GM04503 (cell line): ENCODE measurements around the gene CHDH.

Source experiments
- DNase-seq: peaks from one replicate; pipeline ENCODE4 v3.0.0-alpha.2; 2012; ENCODE audit warnings: low read depth

Gene CHDH

DNA sequence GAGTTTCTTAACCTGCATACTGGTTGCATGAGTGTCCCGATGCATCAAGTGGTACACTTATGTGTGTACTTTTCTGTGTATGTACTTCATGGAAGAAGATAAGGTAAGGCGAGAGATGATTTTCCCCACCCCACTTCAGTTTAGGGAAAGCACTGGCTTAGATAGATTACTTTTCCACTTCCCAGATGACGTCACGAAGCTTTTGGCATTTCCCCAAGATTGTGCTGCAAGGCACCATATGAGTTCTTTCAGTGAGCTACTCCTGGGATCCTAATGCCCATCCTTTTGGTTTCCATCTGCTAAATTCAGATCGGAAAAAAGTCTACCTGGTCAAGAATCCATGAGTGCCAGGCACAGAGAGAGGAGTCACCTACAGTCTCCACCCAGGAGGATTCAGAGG, 4.7 kb upstream of the CHDH start:
- no peak for DNase-seq

DNA sequence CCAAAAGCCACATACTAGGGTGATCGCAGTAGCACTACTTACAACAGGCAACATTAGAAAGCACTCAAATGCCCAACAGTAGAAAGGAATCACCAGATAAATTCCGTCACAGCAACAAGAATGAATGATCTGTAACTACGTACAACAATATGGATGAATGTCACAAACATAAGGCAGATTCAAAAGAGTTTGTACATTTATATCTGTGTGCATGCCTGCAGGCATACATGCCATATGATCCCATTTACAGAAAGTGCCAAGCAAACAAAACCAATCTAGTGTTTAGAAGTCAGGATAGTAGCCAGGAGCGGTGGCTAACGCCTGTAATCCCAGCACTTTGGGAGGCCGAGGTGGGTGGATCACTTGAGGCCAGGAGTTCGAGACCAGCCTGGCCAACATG, 3.7 kb upstream of the CHDH start:
- no peak for DNase-seq

DNA sequence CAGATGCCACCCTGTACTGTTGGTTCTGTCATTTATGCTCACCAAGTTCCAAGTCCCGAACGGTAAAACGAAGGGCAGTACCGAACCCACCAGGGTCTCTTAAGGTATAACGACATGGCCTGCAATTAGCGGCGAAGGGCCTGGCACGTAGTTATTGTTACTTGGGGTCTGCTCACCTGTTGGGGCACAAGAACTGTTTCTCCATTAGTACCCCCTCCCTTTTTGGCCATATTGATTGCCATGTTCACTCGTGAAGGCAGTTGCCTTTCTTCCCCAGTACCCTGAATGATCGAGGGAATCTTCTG, 584 bp upstream of the CHDH start:
- DNase-seq = no peak

DNA sequence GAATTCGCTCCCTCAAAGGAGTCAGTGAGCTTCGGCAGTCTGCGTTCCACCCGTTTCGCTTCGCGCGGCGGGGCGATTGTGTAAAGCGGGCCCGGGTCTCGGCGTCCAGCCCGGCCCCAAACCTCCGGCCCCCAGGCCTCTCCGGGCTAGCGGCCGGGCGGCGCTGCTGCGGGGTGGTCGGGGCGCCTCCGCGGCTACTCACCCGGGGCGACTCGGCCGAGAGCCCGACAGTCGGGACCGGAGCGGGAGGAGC, 412 bp downstream of the CHDH start:
- no peak for DNase-seq

DNA sequence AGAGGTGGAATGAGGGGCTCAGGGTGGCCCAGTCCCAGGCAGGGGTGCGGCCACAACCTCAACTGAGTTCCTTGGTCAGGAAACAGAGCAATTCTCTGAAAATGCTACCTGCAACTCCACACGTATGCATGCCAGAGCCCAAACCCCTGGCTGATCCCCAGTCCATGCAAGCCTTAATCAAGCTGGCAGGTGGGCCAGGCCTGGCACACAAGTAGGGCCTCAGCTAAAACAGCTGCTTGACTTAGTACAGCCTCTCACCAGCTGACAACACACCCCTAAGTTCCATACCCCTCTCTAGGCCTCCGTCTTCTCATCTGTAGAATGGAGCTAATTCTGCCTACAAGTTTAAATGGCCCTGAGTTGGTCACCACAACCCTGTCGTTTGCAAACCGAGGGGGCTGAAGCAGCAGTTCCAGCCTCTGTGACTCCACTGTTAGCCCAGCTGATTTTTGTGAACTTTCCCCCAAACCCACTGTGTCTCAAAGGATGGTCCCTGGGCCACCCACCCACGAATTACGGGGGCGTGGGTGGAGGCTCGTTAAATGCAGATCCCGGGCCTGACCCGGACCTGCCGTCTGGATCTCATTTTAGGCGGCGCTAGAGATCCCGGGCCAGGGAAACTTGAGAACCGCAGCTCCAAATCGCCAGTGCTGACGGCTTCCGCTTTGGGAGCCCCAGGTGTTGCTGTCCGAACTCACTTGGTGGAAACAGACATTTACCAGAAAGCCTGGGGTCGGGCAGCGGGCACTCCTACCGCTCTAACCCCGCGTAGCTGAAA, 927 bp downstream of the CHDH start:
- DNase-seq = no peak

DNA sequence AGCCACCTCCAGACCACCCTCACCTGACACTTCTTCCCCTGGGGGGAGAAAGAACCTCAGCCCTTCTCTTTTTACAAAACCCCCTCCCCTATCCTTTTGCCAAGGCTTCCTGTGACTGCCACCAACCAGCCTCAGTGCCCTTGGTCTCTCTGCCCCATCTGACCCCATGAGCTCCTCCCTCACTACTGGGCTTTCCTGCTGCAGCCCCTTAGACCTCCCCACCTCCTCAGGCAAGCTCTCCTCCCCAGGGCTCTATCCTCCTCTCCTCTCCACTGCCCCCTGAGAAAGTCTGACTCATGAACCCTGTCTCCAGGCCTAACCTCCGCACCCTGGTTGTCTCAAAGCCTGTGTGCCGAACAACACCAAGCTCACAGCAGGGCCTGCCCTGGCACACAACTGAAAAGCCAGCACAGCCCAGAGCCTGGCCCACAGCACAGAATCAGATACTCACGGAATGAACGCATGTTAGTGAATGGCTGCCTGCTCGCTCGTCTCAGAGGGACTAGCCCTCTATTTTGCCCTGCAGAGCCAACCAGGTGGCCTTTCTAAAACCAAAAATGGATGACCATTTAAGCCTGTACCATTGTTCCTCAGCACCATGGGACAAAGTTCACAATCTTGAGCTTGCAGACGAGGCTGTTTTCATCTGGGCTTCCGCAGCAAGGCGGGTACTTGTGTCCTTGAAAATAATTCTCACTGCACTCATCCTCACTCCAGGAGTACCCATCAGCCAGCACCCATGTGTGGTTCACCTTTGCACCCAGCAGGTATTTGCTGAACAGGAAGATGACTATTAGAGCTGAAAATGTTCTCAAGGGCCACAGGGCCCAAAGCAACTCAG, 1.7 kb downstream of the CHDH start:
- no peak for DNase-seq

DNA sequence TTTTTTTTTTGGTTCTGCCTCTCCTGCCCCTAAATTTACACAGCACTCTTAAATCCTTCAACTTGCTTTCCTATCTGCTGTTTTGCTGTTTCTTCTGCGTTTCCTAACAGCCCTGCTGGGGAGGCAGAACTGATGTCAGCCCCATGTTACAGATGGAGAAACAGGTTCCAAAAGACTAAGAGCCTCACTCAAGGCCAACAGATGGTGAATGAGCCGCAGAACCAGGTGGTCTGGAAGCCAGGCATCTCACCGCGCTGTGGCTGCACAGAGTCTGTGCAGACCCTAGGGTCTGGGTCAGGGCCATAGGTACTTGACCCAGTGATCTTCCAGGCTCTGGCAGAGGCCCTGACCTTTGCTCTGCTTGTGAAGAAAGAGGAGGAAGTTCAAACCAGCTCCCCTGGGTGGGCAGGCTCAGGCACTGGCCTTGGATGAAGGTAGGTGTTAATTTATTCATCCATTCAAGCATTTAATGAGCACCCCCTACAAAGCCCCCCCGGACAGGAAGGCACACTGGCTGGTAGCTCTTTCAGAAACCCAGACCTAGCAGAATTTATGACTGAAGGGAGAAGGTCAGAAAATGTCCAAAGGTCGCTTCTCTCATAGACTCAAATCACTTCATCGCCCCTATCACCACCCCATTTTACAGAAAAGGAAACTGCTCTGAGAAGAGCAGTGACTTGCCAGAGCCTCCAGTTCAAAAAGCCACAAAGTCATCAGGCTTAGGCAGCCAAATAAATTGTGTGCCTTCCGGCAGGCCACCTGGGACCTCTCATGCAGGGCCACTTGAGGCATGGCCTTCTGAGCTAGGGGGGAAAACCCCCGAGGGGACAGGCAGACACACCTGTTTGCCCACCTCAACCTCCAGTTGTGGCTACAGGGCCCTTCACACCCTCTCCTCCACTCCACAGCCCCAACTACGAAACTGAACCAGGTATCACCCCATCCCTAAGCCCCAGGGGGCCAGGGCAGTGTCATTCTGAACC, 2.7 kb downstream of the CHDH start:
- DNase-seq = no peak

DNA sequence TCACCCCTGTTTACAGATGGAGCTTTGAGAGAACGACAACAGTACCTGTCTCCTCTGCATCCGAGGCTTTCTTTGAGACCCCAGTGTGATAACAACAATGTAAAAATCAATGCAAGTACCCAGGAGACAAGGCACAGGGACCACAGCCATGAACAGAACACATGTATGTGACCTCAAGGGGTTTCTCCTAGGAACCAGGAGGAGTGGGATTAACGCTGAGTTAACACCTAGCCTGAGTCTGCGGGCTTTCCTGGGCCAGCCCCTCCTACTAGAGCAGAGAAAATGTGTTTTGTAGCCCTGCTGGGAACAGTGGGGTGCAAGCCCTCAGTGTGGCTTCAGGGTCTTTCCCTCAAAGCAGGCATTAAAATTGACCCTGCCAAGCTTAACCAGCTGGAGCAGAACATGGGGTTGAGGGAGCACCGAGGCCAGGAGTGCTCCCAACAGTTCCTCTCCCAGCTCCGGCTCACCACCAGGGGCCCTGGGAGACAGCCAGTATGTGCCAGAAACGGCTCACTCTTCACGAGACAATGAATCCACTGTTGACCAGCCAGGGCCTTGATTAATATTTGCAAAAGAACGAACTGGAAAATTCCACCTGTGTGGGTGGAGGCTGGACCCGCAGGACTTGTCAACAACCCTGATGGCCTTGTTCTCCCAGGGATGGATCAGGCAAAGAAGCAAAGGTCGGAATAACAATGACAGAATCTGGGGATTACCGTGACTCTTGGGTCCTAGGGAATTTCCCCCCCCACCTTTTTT, 3.6 kb downstream of the CHDH start:
- no peak for DNase-seq

DNA sequence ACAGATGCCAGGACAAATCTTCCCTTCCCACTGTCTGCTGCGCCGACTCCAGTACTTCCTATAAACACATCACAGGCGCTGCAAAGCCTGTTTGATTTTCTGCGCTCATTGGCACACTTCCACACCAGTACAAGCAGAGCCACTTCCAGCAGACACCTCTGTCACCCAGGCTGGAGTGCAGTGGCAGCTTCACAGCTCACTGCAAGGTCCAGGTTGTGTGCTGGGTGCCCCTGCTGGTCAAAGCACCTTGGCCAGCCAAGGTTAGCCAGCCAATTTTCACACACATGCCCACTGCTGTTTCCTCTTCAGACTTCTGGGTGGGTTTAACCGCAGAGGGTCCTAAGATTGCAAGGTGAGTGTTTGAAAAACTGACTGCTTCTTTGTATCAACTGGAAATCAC, 4.9 kb downstream of the CHDH start:
- no peak for DNase-seq

DNA sequence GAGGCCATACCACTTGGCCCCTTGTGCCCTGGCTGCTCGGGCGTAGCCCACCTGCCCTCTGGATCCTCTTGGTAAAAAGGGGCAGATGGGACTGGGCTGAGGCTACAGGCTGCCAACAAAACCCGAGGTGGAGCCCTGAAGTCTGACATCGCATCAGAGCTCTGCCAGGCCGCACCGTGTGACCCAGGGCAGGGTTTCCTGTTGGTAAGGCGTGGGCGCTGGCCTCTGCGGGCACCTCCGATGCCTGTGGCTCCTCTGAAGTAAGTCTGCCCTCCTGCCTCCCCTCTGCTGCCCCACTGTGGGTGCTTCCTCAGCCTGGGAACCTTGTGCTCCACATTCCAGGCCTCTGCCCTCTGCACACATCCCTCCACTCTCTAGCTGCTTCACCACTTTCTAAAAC, 8.9 kb downstream of the CHDH start:
- DNase-seq = no peak

DNA sequence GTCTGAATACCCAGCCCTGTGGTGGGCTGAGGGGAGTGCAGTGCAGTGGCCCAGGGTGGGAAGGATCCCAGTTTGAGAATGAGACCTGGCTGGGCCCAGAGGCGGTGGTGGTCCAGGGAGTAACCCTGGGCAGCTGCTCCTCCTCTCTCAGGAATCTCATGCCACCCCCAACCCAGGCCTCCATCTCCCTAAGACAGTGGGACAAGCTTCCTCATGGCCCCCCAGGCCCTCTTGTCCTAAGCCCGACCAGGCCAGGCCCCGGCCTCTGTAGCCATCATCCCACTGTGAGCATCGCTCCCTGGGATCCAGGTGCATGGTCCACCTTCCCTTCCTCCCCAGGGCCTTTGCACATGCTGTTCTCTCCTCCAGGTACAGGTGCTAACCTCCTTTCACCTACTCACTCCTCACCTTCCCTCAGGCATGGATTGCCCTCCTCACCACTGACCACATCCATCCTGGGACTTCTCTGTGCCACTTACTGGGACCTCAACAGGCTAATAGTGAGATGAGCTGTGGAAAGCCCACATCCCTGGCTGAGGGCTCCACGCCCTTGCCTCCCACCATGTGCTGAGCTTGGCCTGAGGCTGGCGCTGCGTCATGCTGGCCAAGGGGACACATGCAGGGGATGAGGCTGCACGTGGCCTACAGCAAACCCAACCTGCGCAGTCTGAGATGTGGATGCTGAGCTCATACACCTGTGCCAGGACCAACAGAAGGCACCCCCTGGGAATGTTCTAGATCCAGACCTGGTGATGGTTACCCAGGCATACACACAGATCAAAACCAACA, 9.9 kb downstream of the CHDH start:
- no peak for DNase-seq

DNA sequence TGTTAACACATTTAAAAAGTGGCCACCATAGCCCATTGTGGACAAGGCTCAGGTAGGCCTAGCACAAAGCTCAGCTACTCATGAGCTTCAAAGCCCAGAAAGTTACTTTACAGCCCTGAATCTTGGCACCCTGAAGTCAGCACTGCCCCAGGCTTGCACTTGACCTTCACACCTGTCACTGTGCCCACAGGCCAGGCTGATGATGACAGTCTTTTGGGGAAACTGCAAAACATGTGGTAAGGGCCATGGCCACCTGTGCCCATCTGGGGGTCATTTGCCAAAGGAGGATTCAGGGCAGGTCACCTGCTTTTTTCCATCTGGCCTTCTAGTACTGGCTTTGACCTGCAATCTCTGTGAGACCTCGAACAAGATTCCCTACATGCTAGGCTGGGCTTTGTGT, 11.0 kb downstream of the CHDH start:
- no peak for DNase-seq

DNA sequence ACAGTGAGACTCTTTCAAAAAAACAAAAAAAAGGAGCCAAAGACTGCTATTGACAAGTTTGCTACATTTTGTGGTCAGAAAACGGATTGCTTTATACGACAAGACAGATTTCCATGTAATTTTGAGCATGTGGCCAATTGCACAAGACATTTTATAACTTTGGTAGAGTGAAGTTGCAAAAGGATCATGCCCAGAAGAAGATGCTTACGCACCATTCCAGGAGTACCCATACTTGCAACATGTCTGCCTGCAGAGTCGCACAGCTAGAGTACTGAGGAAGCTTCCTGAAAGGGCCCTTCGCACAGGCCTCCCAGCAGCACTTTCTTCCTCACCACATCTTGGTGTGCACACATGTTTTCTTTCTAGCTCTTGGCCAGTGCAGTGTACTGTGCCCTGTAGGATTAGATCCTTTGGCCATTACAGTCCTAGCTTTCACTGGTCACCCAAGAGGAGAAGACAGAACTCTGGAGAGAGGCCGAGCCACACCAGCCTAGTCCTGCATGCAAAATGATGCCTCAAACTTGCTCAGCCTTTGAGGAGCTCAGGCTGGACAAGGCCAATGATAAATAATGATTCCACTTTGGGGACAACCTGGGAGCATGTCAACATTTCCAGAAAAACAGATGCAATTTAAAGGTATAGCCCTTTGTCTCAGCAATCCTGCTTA, 11.7 kb downstream of the CHDH start:
- peak; percentile 21 for DNase-seq

DNA sequence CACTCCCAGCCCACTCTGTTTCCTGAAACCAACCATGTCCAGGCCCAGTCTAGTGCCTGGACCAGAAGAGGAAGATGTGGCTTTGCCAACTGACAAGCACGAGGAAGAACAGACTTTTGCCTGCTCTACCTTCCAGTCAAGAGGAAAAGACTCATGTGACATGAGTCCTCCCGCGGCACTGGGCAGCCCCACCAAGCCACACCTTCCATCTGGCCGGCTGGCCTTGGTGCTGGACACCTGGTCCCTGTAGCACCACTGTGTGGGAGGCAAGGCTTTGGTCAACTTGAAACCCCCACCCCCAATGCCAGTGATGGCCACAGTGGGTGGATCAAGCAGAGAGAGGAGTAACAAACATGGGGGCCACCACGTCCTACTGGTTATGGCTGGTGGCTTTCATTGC, 12.5 kb downstream of the CHDH start:
- no peak for DNase-seq

DNA sequence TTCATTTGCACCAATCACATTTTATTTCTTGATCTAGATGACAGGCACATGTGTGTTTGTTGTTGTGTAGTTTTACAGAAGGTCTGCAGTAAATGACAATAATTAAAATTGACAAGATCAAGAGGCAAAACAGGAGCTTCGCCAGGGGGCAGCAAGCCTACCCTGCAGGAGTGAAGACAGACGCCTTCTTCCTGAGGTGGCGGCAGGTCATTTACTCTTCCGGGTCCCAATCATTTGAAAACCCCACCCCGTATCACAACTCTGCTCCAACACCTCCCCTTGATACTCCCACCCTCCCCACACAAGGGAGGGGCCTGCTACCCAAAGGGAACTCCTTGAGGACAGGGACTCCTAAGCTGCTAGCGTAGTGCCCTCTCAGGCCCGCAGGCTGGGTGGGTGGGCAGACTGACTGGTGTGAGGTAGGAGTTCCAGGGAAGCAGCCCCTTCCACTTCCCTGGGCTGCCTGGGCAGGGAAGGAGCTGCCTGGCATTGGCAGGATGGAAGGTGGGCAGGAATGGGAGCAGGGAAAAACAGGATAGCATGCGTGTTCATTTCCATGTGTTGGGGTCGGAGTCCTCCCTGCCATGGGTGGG, 13.1 kb downstream of the CHDH start:
- no peak for DNase-seq

DNA sequence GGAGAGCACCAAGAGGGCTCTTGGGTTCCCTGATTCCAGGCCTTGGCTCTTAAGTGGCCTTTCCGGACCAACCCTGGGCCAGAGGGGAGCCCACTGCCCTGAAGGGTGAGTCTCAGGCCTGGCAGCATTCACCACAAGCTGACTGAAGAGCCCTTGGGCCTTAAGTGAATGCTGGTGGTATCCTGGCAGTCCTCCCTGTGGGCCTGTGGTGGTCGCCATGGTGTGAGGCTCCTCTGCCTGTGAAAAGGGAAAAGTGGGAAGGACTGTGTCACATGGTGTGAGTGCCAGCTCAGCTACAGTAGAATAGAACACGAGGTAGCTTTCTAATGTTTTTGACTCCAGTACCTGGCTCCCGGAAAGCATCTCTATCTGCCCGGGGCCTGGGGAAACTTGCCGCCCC, 15.3 kb downstream of the CHDH start:
- no peak for DNase-seq

DNA sequence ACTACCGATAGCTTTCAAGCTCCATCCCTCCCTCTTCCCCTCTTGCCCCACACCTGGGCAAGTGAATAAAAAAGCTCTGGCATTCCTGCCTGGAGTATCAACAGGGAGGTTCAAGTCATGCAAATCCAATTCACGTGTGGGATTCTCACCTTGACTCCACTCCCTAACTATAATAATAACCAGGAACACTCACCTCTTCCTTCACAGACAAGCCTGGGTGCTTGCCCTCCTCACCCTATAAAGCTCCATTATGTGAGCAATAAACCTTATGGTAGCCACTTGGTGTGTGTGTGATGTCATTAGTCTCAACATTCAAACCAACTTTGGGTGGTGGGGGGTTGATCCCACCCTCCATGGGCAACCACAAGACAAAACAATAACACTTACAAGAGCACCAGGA, 16.6 kb downstream of the CHDH start:
- DNase-seq = no peak

DNA sequence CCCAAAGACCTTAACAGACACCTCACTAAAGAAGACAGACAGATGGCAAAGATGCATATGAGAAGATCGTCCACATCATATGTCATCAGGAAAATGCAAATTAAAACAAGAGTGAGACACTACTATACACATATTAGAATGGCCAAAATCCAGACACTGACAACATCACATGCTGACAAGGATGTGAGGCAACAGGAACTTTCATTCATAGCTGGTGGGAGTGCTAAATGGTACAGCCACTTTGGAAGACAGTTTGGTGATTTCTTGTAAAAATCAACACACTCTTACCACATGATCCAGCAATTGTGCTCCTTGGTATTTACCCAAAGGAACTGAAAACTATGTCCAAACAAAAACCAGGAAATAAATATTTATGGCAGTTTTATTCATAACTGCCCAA, 17.6 kb downstream of the CHDH start:
- DNase-seq = no peak

DNA sequence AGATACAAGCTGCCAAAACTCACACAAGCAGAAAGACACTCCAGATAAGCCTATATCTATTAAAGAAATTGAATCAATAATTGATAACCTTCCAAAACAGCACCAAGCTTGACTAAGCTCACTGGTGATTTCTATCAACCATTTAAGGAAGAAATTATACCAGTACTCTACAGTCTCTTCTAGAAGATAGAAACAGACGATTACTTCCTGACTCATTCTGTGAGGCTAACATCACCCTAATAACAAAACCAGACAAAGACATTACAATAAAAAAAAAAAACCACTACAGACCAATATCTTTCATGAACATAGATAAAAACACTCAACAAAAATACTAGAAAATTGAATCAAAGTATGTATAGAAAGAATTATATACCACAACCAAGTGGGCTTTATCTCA, 20.2 kb downstream of the CHDH start:
- DNase-seq = no peak

DNA sequence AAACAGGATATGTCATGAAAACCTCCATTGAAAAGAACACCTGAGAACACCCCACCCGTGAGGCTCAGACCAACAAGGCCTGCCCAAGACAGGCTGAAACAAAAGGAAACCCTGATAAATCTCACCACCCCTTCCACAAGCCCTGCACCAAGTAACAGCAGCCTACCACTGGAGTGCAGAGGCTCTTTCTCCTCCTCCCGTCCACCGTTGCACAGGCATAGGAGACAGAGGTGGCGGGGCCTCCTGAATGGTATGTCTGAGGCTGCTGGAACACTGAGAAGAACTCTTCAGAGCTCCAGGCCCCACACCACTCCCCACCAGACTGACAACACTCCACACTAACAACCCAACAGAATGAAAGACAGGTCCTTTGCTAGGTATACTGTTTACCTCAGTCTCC, 21.4 kb downstream of the CHDH start:
- no peak for DNase-seq
